ENCODE measurements around the gene STT3B.
"Not testable (repeated sequence)": the region's sequence is repeated elsewhere in the genome, so short reads cannot be mapped to it uniquely, and the experiment has no call there.

The STT3B gene

DNA sequence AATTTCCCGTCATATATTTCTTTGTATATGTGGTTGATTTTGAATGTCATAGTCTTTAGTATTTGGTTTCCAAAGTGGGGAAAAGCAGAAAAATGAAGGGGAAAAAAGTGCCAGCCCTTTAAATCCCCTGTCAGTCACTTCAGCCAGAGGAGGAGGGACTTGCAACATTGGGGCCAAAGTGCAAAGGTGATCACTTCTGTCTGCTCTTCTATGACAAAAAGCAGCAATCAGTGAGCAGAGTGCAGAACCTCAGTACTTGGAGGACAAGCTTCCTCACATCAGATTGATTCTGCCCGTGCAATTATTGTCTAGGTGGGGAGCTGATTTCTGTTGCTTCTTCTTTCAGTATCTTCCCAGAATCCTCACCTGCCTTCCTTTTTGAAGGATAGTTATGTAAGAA lies 60.0 kb downstream of the STT3B start:
- DNase-seq (ENCODE audit: low read depth, low spot score), result no peak

DNA sequence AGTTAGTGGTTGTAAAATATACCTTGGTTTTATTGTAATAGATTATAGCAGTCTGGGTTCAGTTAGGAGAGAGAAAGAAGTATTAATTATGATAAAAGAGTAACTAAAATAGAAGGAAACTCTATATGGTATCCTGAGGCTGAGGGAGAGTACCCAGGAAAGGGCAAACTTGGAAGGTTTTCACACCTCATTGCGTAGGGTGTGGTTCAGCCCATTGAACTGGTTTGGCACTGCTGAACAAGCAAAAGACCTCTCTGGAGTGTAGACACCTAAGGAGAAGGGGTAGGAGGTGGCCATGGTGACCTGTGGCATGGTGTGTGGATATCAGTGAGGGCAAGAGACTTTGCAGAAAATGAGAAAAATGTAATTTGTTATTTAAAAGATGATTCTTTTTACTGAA lies 63.5 kb downstream of the STT3B start:
- no peak for DNase-seq (ENCODE audit: low read depth, low spot score)

DNA sequence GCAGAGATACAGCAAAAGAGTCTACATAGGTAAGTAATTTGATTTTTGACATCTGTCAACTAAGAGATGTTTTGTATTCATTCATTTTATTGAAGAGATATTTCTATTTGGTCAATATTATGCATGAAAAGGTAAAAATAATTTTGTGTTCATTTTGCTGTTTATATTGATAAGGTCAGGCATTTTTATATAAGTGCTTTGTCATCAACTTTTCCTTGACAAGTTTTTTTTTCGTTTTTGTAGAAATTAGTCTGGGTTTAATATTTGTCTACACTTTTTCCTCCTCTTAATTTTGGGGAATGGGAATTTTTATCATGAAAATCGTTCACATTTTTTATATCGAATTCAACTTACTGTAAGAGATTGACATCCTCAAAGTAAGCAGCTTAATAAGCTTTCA lies 67.7 kb downstream of the STT3B start:
- no peak for DNase-seq (ENCODE audit: low read depth, low spot score)

DNA sequence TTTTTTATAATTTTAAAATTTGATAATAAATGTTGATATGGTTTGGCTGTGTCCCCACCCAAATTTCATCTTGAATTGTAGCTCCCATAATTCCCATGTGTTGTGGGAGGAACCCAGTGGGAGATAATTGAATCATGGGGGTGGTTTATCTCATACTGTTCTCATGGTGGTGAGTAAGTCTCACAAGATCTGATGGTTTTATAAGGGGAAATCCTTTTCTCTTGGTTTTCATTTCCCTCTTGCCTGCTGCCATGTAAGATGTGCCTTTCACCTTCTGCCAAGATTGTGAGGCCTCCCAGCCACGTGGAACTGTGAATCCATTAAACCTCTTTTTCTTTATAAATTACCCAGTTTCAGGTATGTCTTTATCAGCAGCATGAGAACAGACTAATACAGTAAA lies 72.6 kb downstream of the STT3B start:
- DNase-seq (ENCODE audit: low read depth, low spot score), result not testable (repeated sequence)

DNA sequence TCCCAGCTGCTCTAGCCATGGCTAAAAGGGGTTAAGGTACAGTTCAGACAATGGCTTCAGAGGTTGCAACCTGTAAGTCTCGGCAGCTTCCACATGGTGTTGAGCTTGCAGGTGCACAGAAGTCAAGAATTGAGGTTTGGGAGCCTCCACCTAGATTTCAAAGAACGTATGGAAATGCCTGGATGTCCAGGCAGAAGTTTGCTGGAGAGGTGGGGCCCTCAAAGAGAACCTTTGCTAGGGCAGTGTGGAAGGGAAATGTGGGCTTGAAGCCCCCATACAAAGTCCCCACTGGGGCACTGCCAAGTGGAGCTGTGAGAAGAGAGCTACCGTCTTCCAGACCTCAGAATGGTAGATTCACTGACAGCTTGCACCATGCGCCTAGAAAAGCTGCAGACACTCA lies 73.7 kb downstream of the STT3B start:
- DNase-seq (ENCODE audit: low read depth, low spot score), result no peak

DNA sequence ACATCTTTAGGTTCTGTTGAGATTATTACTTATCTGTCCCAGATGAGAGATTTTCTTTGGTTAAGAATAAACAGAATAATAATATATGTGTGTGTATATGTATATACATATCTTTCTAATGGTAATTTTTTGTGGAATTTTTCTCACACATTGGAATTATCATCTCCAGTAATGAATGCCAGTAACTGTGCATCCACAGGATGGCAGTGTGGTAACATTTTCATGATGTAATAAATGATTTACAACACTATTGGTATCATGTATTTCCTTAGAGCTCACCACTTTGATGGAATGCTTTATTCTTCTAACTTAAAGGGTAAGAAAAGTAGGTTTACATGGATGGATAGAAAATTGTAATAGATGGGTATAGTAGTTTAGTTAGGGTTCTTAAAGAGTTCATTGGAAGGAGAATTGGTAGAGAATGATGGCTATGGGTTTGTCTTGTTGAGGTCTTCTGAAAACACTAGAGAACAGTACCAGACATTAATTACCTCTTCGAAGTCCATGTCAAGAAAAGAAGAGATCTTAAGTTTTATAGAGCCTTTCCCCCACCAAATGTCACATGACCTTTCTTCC lies 78.1 kb downstream of the STT3B start:
- no peak for DNase-seq (ENCODE audit: low read depth, low spot score)

DNA sequence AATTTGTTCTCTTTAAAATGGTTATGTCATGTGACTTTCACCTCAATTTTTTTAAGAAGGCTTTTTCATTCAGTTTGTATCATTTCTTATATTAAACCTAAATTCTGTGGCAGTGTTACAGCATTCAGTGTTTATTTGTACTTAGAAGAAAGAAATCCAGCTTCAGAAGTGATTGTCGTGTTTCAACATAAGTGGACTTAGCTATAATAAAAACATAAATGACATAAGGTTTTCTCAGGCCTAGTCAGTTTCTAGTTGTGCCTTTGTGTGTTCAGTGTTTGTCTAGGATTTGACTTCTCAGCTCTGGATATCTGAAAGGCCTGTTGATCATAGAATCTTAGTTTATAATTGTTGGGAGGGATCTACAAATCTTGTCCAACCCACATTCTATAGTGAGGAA lies 80.5 kb downstream of the STT3B start:
- no peak for DNase-seq (ENCODE audit: low read depth, low spot score)

DNA sequence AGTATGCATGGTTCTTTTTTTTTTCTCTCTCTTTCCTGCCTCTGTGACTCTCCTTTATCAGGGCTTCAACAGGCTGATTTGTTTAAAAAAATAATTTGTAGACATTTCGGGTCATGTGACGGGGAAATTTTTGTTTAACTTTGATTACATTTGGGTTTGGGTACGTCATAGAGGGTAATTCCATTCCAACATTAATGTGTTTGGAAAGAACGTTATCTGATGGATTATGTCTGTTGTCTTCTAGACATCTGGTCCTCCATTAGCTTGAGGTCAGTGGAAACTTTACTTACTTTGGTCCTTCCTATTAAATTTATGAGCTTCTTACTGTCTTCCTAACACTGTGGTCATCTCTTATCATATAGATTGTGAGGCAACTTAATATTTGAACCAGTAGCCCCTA lies 80.9 kb downstream of the STT3B start:
- DNase-seq (ENCODE audit: low read depth, low spot score), result no peak

DNA sequence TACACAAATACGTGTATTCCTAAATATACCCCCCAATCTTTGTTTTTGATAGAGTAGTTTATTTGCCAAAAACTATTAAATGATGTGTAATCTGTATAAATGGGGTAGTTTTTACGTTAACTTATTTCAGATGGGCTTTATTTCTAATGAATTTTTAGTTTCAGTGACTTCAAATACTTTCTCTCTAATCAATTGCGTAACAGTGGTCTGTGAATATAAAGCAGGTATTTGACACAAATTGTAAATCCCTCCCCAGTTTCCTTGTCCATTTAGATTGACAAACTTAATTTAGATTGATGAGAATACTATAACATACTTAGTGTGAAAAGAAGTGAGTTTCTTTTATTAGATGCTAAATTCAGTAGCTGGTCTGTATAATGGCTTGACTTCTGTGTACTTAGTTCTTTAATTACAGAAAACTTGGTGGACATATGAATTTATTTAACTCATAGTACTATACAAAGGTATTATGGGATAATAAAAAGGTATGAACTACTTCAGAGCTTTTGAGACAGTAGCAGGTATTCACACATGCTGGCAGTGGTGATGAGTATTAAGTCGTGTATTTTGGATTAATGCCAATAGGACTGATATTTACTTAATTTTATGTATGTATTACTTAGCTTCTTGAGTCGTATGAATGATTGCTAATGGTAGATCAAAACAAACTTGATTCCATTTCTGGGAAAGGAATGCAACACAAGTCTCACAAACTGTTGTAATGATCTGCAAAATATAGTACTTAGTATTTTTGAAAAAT lies 81.6 kb downstream of the STT3B start:
- DNase-seq (ENCODE audit: low read depth, low spot score), result no peak

DNA sequence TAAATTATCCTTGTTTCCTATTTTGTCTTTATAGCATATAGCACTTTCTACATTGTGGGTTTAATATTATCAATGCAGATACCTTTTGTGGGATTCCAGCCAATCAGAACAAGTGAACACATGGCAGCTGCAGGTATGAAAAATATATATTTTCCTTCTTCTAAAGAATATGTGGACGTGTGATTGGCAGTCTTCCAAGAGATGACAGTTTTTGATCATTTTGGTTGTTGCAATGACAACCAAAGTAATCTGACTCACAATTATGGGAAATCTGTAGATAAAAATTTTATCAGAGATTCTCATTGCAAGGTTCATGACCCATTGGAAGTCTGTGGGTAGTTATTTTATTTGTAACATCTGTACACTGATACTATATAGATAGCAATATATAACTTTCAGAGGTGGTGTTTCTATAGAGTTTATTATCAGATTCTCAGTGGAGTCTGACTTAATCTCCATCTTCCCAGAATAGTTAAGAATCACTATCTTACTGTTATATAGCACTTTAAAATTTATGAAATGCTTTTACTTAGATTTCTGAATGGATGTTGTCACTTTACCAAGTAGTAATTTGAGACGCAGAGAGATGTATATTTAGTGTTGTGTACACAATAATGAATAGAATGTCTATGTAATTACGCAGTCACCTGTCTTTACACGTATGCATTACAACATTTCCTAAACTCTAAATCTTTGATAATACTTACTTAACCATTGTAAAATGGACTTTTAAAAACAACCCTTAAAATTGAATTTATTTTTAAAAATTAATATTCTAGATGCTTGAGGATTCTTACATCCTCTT lies 82.5 kb downstream of the STT3B start:
- no peak for DNase-seq (ENCODE audit: low read depth, low spot score)

DNA sequence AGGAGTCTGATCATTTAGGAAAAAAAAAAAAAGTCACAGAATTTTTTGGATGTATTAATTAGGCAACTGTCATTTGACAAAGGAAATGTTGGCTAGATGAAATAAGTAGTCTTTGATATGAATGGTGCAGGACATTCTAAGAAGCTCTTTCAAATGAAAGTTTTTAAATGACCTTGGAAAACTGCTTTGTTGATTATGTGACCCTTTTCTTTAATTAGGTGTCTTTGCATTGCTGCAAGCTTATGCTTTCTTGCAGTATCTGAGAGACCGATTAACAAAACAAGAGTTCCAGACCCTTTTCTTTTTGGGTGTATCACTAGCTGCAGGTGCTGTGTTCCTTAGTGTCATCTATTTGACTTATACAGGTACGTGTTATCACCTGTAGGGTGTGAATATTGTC lies 84.0 kb downstream of the STT3B start:
- no peak for DNase-seq (ENCODE audit: low read depth, low spot score)

DNA sequence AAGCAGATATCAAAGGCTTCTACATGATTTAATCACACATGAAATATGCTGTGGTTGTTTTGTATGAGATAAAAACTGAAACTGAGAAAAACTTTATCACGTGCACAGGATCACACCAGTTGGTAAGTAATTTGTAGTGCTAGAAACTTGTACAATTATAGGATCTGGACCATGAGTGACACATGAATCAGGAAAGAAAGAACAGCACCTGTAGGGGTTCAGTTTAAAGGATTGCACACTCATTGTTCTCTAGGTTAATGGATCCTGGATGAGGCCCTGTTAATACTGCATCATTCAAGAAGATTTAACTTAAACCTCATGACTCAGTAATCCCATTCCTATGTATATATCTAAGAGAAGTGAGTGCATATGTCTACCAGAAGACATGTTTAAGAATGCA lies 87.9 kb downstream of the STT3B start:
- no peak for DNase-seq (ENCODE audit: low read depth, low spot score)

DNA sequence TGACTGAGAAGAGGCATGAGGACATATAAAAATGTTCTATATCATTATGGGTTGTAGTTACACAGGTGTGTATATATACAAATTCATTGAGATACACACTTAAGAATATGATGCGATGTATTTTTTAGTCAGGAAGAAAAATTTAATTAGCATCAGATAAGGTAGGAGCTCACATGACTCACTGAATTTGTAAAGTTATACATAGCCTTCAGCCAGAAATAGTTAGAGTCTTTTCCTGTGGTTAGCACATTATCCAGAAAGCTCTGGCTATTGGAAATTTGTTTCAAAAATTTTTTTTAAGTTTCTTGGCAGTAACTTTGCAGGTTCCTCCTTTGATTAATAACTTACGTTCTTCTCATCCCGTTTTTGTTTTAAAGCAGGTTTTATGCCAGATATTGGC lies 88.6 kb downstream of the STT3B start:
- DNase-seq (ENCODE audit: low read depth, low spot score), result no peak

DNA sequence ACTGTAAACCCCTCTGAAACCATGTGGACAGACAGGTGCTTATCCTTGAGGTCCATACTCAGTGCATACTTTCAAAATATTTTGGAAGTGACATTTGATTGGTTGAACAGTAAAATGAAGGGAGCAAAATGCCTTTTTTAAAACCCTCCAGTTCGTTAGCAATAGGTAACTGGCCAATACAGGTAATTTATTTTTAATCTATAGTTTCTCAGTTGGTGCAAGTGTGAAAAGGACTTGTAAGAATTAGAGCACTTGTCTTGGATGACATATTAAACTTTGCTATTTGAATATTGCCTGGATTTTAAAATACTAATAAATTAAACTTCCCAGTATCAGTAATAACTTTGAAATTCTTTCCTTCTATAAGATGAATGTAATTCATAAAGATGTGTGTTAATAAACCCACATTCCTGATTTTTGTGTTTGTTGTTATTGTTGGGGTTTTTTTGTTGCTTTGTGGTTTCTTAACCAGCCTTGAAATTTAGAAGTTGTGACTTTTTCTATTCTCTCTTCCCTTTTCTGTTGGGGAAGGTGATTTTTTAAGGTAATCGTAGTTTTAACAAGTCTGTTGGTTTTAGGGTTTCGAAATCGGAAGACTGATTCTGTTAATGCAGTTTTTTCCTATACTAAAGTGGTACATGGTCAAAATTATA lies 90.0 kb downstream of the STT3B start:
- DNase-seq (ENCODE audit: low read depth, low spot score), result no peak

DNA sequence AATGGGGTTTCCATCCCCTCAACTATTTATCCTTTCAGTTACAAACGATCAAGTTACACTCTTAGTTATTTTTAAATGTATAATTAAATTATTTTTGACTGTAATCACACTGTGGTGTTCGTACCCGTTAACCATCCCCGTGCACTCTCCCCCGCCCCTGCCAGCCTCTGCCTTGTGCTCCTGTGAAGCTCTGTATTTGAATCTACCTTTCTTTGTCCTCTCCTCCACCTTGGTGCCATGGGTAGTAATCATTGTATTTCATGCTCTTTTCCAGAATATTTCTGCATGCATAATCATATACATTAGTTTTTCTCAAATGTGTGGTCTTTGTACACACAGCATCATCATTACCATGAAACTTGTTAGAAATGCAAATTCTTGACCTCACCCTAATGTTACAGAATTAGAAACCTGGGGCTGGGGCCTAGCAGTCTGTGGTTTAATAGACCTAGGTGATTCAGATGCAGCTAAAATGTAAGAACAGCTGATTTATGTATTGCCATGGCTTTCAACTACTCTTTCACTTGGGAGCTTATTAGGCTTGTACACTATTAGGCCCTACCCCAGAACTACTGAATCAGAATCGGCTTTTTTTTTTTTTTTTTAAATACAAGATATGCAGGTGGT lies 91.5 kb downstream of the STT3B start:
- no peak for DNase-seq (ENCODE audit: low read depth, low spot score)

DNA sequence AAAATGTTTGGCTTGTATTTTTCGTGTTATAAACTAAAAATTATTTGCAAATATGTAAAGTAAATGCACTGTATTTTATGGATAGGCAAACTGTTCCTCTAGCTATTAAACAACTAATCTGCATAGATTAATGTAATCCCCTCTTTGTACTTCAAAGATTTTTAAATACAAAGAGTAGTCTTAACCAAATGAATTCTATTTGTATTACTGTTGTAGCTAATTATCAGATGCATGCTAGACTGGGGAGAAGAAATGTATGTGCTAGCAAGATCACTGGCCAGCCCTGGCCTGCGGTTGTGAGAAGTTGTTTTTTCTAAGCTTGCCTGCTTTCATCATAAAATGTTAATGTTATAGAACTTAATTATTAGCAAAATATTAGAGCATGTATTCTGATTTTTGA lies 92.6 kb downstream of the STT3B start:
- no peak for DNase-seq (ENCODE audit: low read depth, low spot score)

DNA sequence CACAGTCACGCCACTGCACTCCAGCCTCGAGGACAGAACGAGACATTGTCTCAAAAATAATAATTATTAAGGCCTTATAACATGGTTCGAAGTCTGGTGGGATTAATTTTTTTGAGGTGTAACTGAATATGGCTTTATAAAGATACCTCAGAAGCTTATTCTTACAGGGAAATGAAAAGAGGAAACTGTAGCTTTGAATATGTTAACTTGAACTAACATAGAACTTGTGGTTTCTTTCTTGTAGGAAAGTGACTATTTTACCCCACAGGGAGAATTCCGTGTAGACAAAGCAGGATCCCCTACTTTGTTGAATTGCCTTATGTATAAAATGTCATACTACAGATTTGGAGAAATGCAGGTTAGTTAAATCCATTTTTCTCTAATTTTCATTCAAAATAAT lies 96.3 kb downstream of the STT3B start:
- DNase-seq (ENCODE audit: low read depth, low spot score), result no peak

DNA sequence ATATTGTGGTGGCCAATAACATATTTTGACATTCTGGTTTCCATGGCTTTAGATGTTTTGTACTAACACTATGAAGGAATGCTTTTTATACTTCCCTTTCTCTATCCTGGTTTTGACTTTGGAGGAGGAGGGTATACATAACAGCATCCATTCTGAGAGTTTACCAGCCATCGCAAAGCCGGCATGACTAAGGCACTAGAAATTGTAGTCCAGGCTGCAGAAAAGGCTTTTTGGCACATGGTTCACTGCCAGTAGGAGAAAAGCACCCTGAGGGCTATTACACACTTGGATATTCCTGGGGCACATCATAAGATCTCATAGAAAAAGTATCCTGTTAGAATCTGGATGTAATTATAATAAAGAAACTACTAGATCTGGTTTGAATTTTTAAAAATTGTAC lies 101.8 kb downstream of the STT3B start:
- no peak for DNase-seq (ENCODE audit: low read depth, low spot score)

DNA sequence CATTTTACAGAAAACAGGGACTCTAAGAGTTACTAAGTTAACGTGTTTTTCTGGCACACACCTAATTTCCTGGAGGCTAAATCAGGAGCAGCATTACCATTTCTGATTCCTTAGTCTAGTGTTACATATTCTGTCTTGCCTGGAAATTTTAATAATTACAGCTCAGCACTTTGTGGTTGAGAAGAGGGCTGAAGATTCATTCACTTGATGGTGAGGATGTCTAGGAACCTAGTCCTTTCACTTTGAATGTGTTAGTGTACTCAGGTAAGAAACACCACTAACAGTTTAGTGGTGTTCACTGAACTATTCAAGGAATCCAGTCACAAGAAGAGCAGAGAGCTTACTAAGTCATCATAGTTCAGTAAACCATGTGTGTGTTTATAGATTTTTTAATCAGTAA lies 102.8 kb downstream of the STT3B start:
- DNase-seq (ENCODE audit: low read depth, low spot score), result no peak

DNA sequence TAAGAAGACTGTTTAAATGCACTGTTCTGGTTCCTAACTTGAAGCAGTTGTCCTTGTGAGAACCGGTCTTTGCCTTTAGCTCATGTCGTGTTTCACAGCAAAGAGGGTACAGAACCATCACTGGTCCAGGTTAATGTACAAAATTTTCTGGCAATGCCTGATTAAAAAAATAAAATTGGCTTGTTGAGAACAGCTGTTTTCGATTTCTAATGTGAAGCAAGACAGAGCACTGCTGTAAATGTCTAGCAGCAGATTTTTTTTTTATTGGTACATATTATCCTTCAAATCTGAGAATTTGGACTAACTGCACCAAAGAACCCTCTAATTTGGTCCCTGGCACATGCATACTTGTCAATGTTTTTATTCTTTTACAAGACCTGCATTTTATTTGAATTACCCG lies 103.3 kb downstream of the STT3B start:
- DNase-seq (ENCODE audit: low read depth, low spot score), result no peak

DNA sequence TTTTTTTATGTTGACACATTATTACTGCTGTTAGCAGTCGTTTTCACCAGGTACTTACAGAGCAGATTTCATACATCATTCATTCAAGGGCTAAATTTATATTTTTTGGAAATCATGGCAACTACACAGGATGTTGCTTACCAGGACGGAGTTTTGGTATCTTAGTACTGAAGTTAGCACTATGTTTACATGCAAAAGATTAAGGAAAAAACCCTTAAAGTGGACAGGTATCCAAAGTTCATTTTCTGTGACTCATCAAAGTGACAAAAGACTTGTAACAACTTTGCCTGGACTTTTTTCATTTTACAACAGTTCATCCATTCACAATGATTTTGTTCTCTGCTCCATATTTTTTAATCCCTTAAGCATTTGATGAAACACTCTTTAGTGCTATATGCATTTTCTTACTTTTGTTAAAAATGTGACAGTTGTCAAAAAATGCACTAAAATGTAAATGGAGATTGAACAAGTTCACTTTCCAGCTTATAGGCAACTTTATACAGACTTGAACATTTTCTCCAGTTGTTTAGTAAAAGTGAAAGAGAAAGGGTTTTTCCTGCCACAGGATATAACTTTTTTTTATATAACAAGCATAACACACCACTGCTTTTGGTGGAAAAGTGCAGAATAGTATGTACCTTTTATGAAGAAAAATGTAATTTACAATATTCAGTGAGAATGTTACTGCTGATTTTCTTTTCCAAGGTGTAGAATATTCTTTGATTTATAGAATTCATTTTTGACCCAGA lies 104.1 kb downstream of the STT3B start:
- no peak for DNase-seq (ENCODE audit: low read depth, low spot score)
